GM12878 (cell line): ENCODE results near the gene CREB3L4. TPM values are rescaled to one million over a fixed set of nuclear protein-coding genes. Genes with fewer than 3 reads are reported as not detected.

Source experiments
- ATAC-seq: fragments of 200-7000 bp; cut with Tn5 transposase; 3 replicates; pipeline ENCODE4 v1.9.1; 2020; ENCODE audit warnings: mild to moderate bottlenecking, moderate library complexity
- BruUV-seq: library from RNA; stranded (reverse); fragments of 400-500 nt; replicated peaks from 2 replicates; lab custom pipeline; 2021; lab: Mats Ljungman, UMichigan
- CTCF ChIA-PET: fragments of 300-600 bp; sonication (Branson Sonifier 250); formaldehyde crosslinking; extraction: SDS; loops from one replicate; lab custom pipeline; 2021; ENCODE audit warnings: inconsistent platforms; lab: Yijun Ruan, JAX
- POLR2A ChIA-PET: fragments of 350-600 bp; formaldehyde crosslinking; extraction: SDS; loops from one replicate; lab custom pipeline; 2021; ENCODE audit warnings: inconsistent platforms; lab: Charles Lee
- RAD21 ChIA-PET: fragments of 300-600 bp; sonication (Branson Sonifier 250); formaldehyde crosslinking; loops from one replicate; lab custom pipeline; 2023; ENCODE audit warnings: antibody characterized with exemption; ENCODE audit not compliant: unreplicated experiment; lab: Charles Lee
- SMC1A ChIA-PET: fragments of 300-600 bp; sonication (Branson Sonifier 250); formaldehyde crosslinking; loops from one replicate; lab custom pipeline; 2023; ENCODE audit not compliant: unreplicated experiment, uncharacterized antibody; lab: Charles Lee
- DNase-seq: peaks from one replicate; pipeline ENCODE4 v3.0.0-alpha.2; 2011; ENCODE audit warnings: low read depth, low spot score
- FAIRE-seq: peaks from 3 replicates; lab custom pipeline; 2011; peaks lifted over from hg19 to GRCh38; lab: Jason Lieb, UNC
- H2AFZ ChIP-seq: 2 replicates; pipeline ENCODE4 v1.6.0; 2011; ENCODE audit warnings: low read depth, low read length, control low read depth; ENCODE audit not compliant: control insufficient read depth
- H3K27ac ChIP-seq: 2 replicates; pipeline ENCODE4 v1.5.1; 2011; ENCODE audit warnings: control low read depth; ENCODE audit not compliant: control insufficient read depth, insufficient read depth
- H3K27me3 ChIP-seq, 2 experiments: replicated peaks in 1 of 2; 2 replicates each; pipeline versions ENCODE4 v1.6.0 to v1.6.1; 2011; ENCODE audit warnings: low read length in 1 of 2; ENCODE audit not compliant: control insufficient read depth in 2 of 2, insufficient read depth in 2 of 2
- H3K36me3 ChIP-seq, 2 experiments: 2 replicates each; pipeline ENCODE4 v1.5.1; 2011; ENCODE audit warnings: low read length in 1 of 2; ENCODE audit not compliant: control insufficient read depth in 2 of 2, insufficient read depth in 2 of 2
- H3K4me1 ChIP-seq: 2 replicates; pipeline ENCODE4 v1.6.1; 2011; ENCODE audit warnings: mild to moderate bottlenecking, low read length, moderate library complexity, mixed read lengths; ENCODE audit not compliant: control insufficient read depth, insufficient read depth
- H3K4me2 ChIP-seq: 2 replicates; pipeline ENCODE4 v1.6.0; 2011; ENCODE audit warnings: control low read depth; ENCODE audit not compliant: control insufficient read depth, insufficient read depth
- H3K4me3 ChIP-seq: fragments of 200-600 bp; sonication (generic); 2 replicates; pipeline ENCODE4 v1.5.1; 2016
- H3K79me2 ChIP-seq: 2 replicates; pipeline ENCODE4 v1.6.0; 2011; ENCODE audit warnings: low read length; ENCODE audit not compliant: control insufficient read depth, insufficient read depth
- H3K9ac ChIP-seq: 2 replicates; pipeline ENCODE4 v1.8.0; 2011; ENCODE audit warnings: low read length, control low read depth, mixed read lengths; ENCODE audit not compliant: control insufficient read depth, insufficient read depth
- H3K9me3 ChIP-seq: replicated peaks from 3 replicates; pipeline ENCODE4 v1.5.1; 2011; ENCODE audit warnings: mild to moderate bottlenecking, low read length; ENCODE audit not compliant: control insufficient read depth, insufficient read depth
- H4K20me1 ChIP-seq: 2 replicates; pipeline ENCODE4 v1.6.0; 2011; ENCODE audit not compliant: control insufficient read depth, insufficient read depth
- CBFB ChIP-seq: IDR thresholded peaks from 2 replicates; pipeline ENCODE4 v1.6.1; 2016; ENCODE audit warnings: antibody characterized with exemption, low read depth
- POLR2A ChIP-seq: IDR thresholded peaks from 2 replicates; pipeline ENCODE4 v1.6.1; 2011; ENCODE audit warnings: low read depth, mild to moderate bottlenecking, low read length
- RELA ChIP-seq: fragments of 450-650 bp; IDR thresholded peaks from 2 replicates; pipeline ENCODE4 v1.8.0; 2014; ENCODE audit warnings: borderline replicate concordance; ENCODE audit not compliant: partially characterized antibody
- SRF ChIP-seq, 2 experiments: IDR thresholded peaks; 2 replicates each; pipeline ENCODE4 v1.6.1; 2011; ENCODE audit warnings: low read depth in 2 of 2, low read length in 2 of 2, mild to moderate bottlenecking in 1 of 2, moderate library complexity in 1 of 2
- TCF7 ChIP-seq: IDR thresholded peaks from 2 replicates; pipeline ENCODE4 v1.6.1; 2014; ENCODE audit warnings: antibody characterized with exemption, borderline replicate concordance
- WGBS: methylation state at CpG from one replicate; pipeline ENCODE4 v1.1.6; 2016; ENCODE audit warnings: low lambda C conversion rate; ENCODE audit not compliant: insufficient replicate concordance, insufficient coverage; ENCODE audit errors: missing lambda C conversion rate; 5-methylcytosine and 5-hydroxymethylcytosine counted together
- in situ Hi-C: fragments of 300-500 bp; cut with MboI; formaldehyde crosslinking; loops from 9 replicates; pipeline ENCODE4 v1.14.3; 2018; ENCODE audit warnings: mixed read lengths
- intact Hi-C: fragments of 100-400 bp; cut with micrococcal nuclease; formaldehyde crosslinking; loops from one replicate; pipeline ENCODE4 v1.14.2; 2022; ENCODE audit not compliant: unreplicated experiment
- polyA plus RNA-seq, 11 experiments: library from polyadenylated mRNA; depleted of rRNA in 4 of 11; unstranded in 6 of 11; stranded (reverse) in 5 of 11; fragments of >200 nt; fragmentation: Nextera tagmentation in 4 of 11; fragmentation: Illumina TruSeq in 1 of 11; extraction: Ambion mirVana in 4 of 11; extraction: Trizol in 1 of 11; gene quantifications; 1 replicate in 1 of 11; 2 replicates in 10 of 11; pipeline versions ENCODE4 v1.2.1 to v1.2.3, GENCODE V29; 2011 to 2016; ENCODE audit warnings: inconsistent platforms in 2 of 11, missing spikeins in 2 of 11, low read depth in 1 of 11
- total RNA-seq, 4 experiments: library from RNA; depleted of rRNA in 3 of 4; stranded (reverse); fragments of >200 nt in 3 of 4; fragmentation: Illumina TruSeq in 1 of 4; extraction: Trizol in 1 of 4; gene quantifications; 2 replicates each; pipeline versions ENCODE4 v1.2.1 to v1.2.3, GENCODE V29; 2013 to 2021
- TF ChIP-seq, protein P1 (sequence below): fragments of 450-650 bp; conservative IDR thresholded peaks from 2 replicates; pipeline ENCODE4 v1.6.1; 2017; ENCODE audit warnings: mild to moderate bottlenecking, moderate library complexity

CREB3L4 gene
- total and polyA plus RNA-seq, 10 of the 15 experiments (the other 5 are each of a cell fraction or from before 2014, with no cell fraction given), result 9.7 to 14.0 (median 12.1) TPM

DNA sequence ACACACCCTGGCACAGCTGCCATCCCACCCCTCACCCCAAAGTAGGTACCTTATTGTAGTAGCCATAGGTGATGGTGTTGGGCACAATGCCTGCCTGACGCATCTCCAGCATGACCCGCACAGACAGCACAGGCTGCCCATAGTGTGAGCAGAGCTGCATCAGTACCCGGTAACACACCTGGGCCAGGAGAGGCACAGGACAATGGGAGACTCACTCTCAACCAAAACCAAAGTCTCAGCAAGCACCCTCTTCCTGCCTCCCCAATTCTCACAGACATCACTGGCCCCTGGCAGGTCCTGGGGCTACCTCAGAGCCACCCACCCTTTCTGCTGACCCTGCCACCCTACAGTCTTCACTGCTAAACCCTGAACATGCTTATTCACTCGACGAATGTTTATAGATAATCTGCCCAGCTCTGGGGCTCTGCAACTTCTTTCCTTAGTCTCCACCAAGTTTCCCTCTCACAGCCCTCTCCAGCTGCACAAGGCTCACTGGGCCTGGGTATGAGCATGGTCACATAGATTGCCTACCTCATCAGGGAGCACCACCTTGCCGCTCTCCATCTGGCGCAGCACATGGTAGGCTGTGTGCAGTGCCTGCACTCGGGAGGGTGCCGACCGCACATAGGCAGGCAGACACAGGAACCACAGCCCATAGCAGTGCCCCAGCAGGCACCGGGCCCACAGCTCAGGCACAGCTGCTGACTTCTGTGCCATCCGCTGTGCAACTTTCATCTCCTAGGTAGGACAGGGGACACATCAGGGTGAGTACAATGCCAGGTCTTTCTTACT is 31.5 kb upstream of the CREB3L4 start:
- no peak overlapping the region for H2AFZ ChIP-seq
- no peak for ATAC-seq
- ChIA-PET POLR2A (interaction anchor here (0.6 kb wide), 1 partner anchor 11 kb away, joined by 4 read pairs; no protein-coding TSS in a partner anchor), SMC1A (interaction anchor here (1.0 kb wide), 1 partner anchor 9 kb away, joined by 3 read pairs; no protein-coding TSS in a partner anchor), RAD21 (no interaction called here), CTCF (interaction anchor here (0.6 kb wide), 1 partner anchor 289 kb away, joined by 3 read pairs; no protein-coding TSS in a partner anchor)
- no peaks in the 10 kb centered on the region for H3K79me2 ChIP-seq
- intact Hi-C loops, result no loop called here
- no peak for DNase-seq
- H3K4me2 ChIP-seq, result no peak overlapping the region
- no peak for TF ChIP-seq RELA
- TF ChIP-seq, protein P1, sequence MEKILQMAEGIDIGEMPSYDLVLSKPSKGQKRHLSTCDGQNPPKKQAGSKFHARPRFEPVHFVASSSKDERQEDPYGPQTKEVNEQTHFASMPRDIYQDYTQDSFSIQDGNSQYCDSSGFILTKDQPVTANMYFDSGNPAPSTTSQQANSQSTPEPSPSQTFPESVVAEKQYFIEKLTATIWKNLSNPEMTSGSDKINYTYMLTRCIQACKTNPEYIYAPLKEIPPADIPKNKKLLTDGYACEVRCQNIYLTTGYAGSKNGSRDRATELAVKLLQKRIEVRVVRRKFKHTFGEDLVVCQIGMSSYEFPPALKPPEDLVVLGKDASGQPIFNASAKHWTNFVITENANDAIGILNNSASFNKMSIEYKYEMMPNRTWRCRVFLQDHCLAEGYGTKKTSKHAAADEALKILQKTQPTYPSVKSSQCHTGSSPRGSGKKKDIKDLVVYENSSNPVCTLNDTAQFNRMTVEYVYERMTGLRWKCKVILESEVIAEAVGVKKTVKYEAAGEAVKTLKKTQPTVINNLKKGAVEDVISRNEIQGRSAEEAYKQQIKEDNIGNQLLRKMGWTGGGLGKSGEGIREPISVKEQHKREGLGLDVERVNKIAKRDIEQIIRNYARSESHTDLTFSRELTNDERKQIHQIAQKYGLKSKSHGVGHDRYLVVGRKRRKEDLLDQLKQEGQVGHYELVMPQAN, result no peak
- TF ChIP-seq SRF (IDR thresholded peaks at IDR 0.05; ENCODE audit: low read depth in 2 of 2, low read length in 2 of 2), result no peak
- no peak for TF ChIP-seq CBFB
- no peak for TF ChIP-seq TCF7
- TF ChIP-seq POLR2A, result peak; percentile 17; the same call in 1 of the 2 replicates
- WGBS, result 95% methylated on average over 12 of the region's 12 CpGs
- no peak overlapping the region for H3K9ac ChIP-seq
- no peaks in the 10 kb centered on the region for H3K9me3 ChIP-seq
- no peaks in the 10 kb centered on the region for H3K4me1 ChIP-seq
- H3K4me3 ChIP-seq, result no peak overlapping the region
- H3K27ac ChIP-seq, result no peak overlapping the region
- no peaks in the 10 kb centered on the region for H3K27me3 ChIP-seq
- in situ Hi-C loops, result no loop called here
- no peaks in the 10 kb centered on the region for H4K20me1 ChIP-seq
- peaks cover 20% of the 10 kb centered on the region in 2 experiments; a peak in 3 of 4 replicates for H3K36me3 ChIP-seq
- FAIRE-seq, result no peak
- BruUV-seq, result no TSS peak
